ENCODE data around the gene BROX. TPM values are rescaled to one million over a fixed set of nuclear protein-coding genes. Genes with fewer than 3 reads are reported as not detected.

The BROX gene
- total and polyA plus RNA-seq, 2 donors (not counting 3 experiments of a cell fraction or from before 2014, with no cell fraction given), result 7.3 to 39.7 TPM

DNA sequence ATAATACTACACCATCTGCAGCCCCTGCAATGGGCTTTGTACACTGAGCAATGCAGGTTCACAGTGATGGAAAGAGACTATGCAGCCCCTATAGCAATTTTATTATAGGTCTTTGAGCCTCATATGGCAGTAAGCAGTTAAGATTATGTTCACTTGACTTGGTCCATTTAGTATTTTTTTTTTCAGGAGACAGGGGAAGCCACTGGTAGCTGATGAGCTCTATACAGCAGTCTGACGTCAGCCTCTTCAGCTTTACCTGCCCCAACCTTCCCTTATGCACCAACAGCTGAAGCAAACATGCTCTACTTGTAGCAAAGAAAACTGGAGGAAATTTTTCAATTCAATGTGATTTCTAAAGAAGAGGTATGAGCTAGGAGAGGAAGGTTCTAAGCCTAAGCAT lies 32.3 kb upstream of the BROX start:
- Histone ChIP-seq H3K9ac (replicated peaks; ENCODE audit: extremely low read depth, insufficient read depth, low read length) (no peak overlapping the region), H3K9me1 (replicated peaks; ENCODE audit: control insufficient read depth, extremely low read depth, insufficient read depth, low read length) (no peaks in the 10 kb centered on the region), H3K27me3 (ENCODE audit: control insufficient read depth in 2 of 2, insufficient read depth in 2 of 2, low read length in 2 of 2) (no peaks in the 10 kb centered on the region), H3K4me2 (ENCODE audit: insufficient read depth, low read length) (no peak overlapping the region), H3K4me3 (replicated peaks in 1 of 3; ENCODE audit: insufficient read depth in 1 of 3, low read depth in 1 of 3, low read length in 3 of 3) (no peak overlapping the region), H2AFZ (ENCODE audit: low read depth, low read length) (no peak overlapping the region), H3K79me2 (ENCODE audit: control insufficient read depth, insufficient read depth, low read length) (no peaks in the 10 kb centered on the region), H3K4me1 (ENCODE audit: control insufficient read depth, extremely low read depth, insufficient read depth, low read length) (no peaks in the 10 kb centered on the region), H3K36me3 (ENCODE audit: control insufficient read depth in 2 of 2, extremely low read depth in 1 of 2, insufficient read depth in 2 of 2, low read length in 2 of 2) (peaks cover 2 to 3% of the 10 kb centered on the region in 2 experiments), H3K9me3 (replicated peaks; ENCODE audit: control insufficient read depth, insufficient read depth, low read length) (no peaks in the 10 kb centered on the region), H3K27ac (ENCODE audit: insufficient read depth, low read depth, low read length) (no peak overlapping the region), H4K20me1 (replicated peaks; ENCODE audit: control insufficient read depth, extremely low read depth, insufficient read depth, low read length) (no peaks in the 10 kb centered on the region)
- no TSS peak for BruUV-seq (replicated peaks)
- intact Hi-C loops (cut with micrococcal nuclease) (no loop called here), dilution Hi-C loops (cut with MboI; ENCODE audit: extremely low pct_ligation_motif_present, low sequenced_read_pairs) (no loop called here)
- no peak for FAIRE-seq
- TF ChIP-seq GATA2 (IDR thresholded peaks at IDR 0.05; ENCODE audit: insufficient read depth, insufficient read length, low read depth, low read length) (no peak), EZH2 (IDR thresholded peaks at IDR 0.05; ENCODE audit: borderline replicate concordance, low read depth, low read length, severe bottlenecking) (no peak), FOS (IDR thresholded peaks at IDR 0.05; ENCODE audit: borderline replicate concordance, insufficient read depth, low read length) (no peak), MYC (IDR thresholded peaks at IDR 0.05; ENCODE audit: low read depth, low read length) (no peak), JUN (IDR thresholded peaks at IDR 0.05; ENCODE audit: borderline replicate concordance, insufficient read depth, insufficient read length, low read depth) (no peak), POLR2AphosphoS5 (IDR thresholded peaks at IDR 0.05; ENCODE audit: insufficient read depth, low read depth, low read length) (no peak), POLR2A (IDR thresholded peaks at IDR 0.05; ENCODE audit: low read depth, low read length) (no peak)
- TF ChIP-seq, protein P1, sequence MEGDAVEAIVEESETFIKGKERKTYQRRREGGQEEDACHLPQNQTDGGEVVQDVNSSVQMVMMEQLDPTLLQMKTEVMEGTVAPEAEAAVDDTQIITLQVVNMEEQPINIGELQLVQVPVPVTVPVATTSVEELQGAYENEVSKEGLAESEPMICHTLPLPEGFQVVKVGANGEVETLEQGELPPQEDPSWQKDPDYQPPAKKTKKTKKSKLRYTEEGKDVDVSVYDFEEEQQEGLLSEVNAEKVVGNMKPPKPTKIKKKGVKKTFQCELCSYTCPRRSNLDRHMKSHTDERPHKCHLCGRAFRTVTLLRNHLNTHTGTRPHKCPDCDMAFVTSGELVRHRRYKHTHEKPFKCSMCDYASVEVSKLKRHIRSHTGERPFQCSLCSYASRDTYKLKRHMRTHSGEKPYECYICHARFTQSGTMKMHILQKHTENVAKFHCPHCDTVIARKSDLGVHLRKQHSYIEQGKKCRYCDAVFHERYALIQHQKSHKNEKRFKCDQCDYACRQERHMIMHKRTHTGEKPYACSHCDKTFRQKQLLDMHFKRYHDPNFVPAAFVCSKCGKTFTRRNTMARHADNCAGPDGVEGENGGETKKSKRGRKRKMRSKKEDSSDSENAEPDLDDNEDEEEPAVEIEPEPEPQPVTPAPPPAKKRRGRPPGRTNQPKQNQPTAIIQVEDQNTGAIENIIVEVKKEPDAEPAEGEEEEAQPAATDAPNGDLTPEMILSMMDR (IDR thresholded peaks at IDR 0.05; ENCODE audit: extremely low read depth in 1 of 2, insufficient read depth in 1 of 2, low read depth in 1 of 2, low read length in 2 of 2), result no peak
- TF ChIP-seq, protein P2, sequence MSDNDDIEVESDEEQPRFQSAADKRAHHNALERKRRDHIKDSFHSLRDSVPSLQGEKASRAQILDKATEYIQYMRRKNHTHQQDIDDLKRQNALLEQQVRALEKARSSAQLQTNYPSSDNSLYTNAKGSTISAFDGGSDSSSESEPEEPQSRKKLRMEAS (IDR thresholded peaks at IDR 0.05; ENCODE audit: insufficient read depth, insufficient read length), result no peak
- POLR2A ChIA-PET, result interaction anchor here (0.7 kb wide), 1 partner anchor 970 kb away, joined by 4 read pairs; no protein-coding TSS in a partner anchor
- DNase-seq (ENCODE audit: low read depth, low spot score), result no peak
- CTCF ChIA-PET, result interaction anchor here (0.9 kb wide), 1 partner anchor 18 kb away, joined by 3 read pairs; no protein-coding TSS in a partner anchor

Measured in endothelial cell of umbilical vein (primary cell).